Loucy (cell line): Measurements from ENCODE around the gene MAN1C1.
A peak's percentile ranks its signal among the peaks of the same experiment; 100 is the strongest.

Source experiments
- H2AFZ ChIP-seq: fragments of 200-600 bp; sonication (generic); 2 replicates; pipeline ENCODE4 v1.6.0; 2016; ENCODE audit warnings: antibody characterized with exemption, mild to moderate bottlenecking, low read length, moderate library complexity
- H3F3A ChIP-seq: fragments of 200-600 bp; 2 replicates; pipeline ENCODE4 v1.6.0; 2016; ENCODE audit warnings: antibody characterized with exemption, low read depth, mild to moderate bottlenecking
- H3K27me3 ChIP-seq: fragments of 200-600 bp; sonication (generic); 2 replicates; pipeline ENCODE4 v1.6.1; 2014; ENCODE audit warnings: low read length, mild to moderate bottlenecking; ENCODE audit not compliant: insufficient read depth, poor library complexity, severe bottlenecking
- H3K36me3 ChIP-seq: fragments of 200-600 bp; sonication (generic); 2 replicates; pipeline ENCODE4 v1.6.1; 2016; ENCODE audit warnings: low read length; ENCODE audit not compliant: insufficient read depth
- H3K4me1 ChIP-seq: fragments of 200-600 bp; sonication (generic); 2 replicates; pipeline ENCODE4 v1.5.1; 2014; ENCODE audit warnings: low read length, mild to moderate bottlenecking; ENCODE audit not compliant: insufficient read depth, poor library complexity, severe bottlenecking
- H3K4me2 ChIP-seq: fragments of 200-600 bp; sonication (generic); 2 replicates; pipeline ENCODE4 v1.6.0; 2014; ENCODE audit warnings: antibody characterized with exemption, low read length, low read depth, mild to moderate bottlenecking; ENCODE audit not compliant: poor library complexity, severe bottlenecking
- H3K4me3 ChIP-seq: fragments of 200-600 bp; sonication (generic); 2 replicates; pipeline ENCODE4 v1.5.1; 2014; ENCODE audit warnings: low read length, mild to moderate bottlenecking, mixed read lengths; ENCODE audit not compliant: poor library complexity, severe bottlenecking
- H3K79me2 ChIP-seq: fragments of 200-600 bp; sonication (generic); 2 replicates; pipeline ENCODE4 v1.6.1; 2014; ENCODE audit warnings: low read length; ENCODE audit not compliant: insufficient read depth
- H3K9ac ChIP-seq: fragments of 200-600 bp; sonication (generic); 2 replicates; pipeline ENCODE4 v1.6.0; 2014; ENCODE audit warnings: mild to moderate bottlenecking, low read depth, low read length, moderate library complexity; ENCODE audit not compliant: poor library complexity, severe bottlenecking
- H3K9me2 ChIP-seq: fragments of 200-600 bp; sonication (generic); replicated peaks from 2 replicates; pipeline ENCODE4 v1.6.1; 2016; ENCODE audit warnings: low read depth, low read length, mixed read lengths
- H3K9me3 ChIP-seq: fragments of 200-600 bp; sonication (generic); 2 replicates; pipeline ENCODE4 v1.6.1; 2014; ENCODE audit warnings: mild to moderate bottlenecking, antibody characterized with exemption, low read length, low read depth; ENCODE audit not compliant: insufficient read depth
- H4K20me1 ChIP-seq: fragments of 200-600 bp; sonication (generic); 2 replicates; pipeline ENCODE4 v1.6.0; 2014; ENCODE audit warnings: antibody characterized with exemption, low read length, mild to moderate bottlenecking; ENCODE audit not compliant: insufficient read depth, poor library complexity, severe bottlenecking
- CTCF ChIP-seq: fragments of 200-600 bp; sonication (generic); conservative IDR thresholded peaks from 2 replicates; pipeline ENCODE4 v1.5.1; 2014; ENCODE audit warnings: mild to moderate bottlenecking, antibody characterized with exemption, low read length
- EZH2phosphoT487 ChIP-seq: fragments of 200-600 bp; IDR thresholded peaks from 2 replicates; pipeline ENCODE4 v1.6.1; 2018; ENCODE audit warnings: antibody characterized with exemption, mild to moderate bottlenecking, moderate library complexity, borderline replicate concordance

MAN1C1 gene

GRCh38 chr1:25829046-25829445 lies 212.5 kb downstream of the MAN1C1 start:
- Histone ChIP-seq H3K79me2 (no peaks in the 10 kb centered on the region), H3F3A (peaks cover 2% of the 10 kb centered on the region; the same call in 1 of the 2 replicates), H3K4me1 (peaks cover 16% of the 10 kb centered on the region), H3K9me3 (no peaks in the 10 kb centered on the region), H3K9ac (no peak overlapping the region), H4K20me1 (no peaks in the 10 kb centered on the region), H3K9me2 (no peaks in the 10 kb centered on the region), H2AFZ (no peak overlapping the region), H3K36me3 (peaks cover 56% of the 10 kb centered on the region), H3K4me2 (no peak overlapping the region), H3K4me3 (no peak overlapping the region), H3K27me3 (no peaks in the 10 kb centered on the region)
- TF ChIP-seq CTCF (no peak), EZH2phosphoT487 (no peak)

GRCh38 chr1:25831569-25832196 lies 215.1 kb downstream of the MAN1C1 start:
- no peak overlapping the region for H2AFZ ChIP-seq
- no peaks in the 10 kb centered on the region for H3K9me3 ChIP-seq
- TF ChIP-seq EZH2phosphoT487 (no peak), CTCF (no peak)
- H3K9me2 ChIP-seq: no peaks in the 10 kb centered on the region
- H3K79me2 ChIP-seq: no peaks in the 10 kb centered on the region
- H3K4me3 ChIP-seq: no peak overlapping the region
- no peaks in the 10 kb centered on the region for H4K20me1 ChIP-seq
- peaks cover 78% of the 10 kb centered on the region for H3K36me3 ChIP-seq
- H3K4me2 ChIP-seq: peak overlapping the region; percentile 28
- no peaks in the 10 kb centered on the region for H3K27me3 ChIP-seq
- H3F3A ChIP-seq: peaks cover 2% of the 10 kb centered on the region; the same call in 1 of the 2 replicates
- no peak overlapping the region for H3K9ac ChIP-seq
- peaks cover 16% of the 10 kb centered on the region for H3K4me1 ChIP-seq

- Histone ChIP-seq H3K9me3 (no peaks in the 10 kb centered on the region), H3K9ac (no peak overlapping the region), H4K20me1 (no peaks in the 10 kb centered on the region), H3K27me3 (no peaks in the 10 kb centered on the region), H3K79me2 (no peaks in the 10 kb centered on the region), H3K4me3 (no peak overlapping the region), H2AFZ (no peak overlapping the region), H3K36me3 (peaks cover 79% of the 10 kb centered on the region), H3K4me2 (peak overlapping the region; percentile 28), H3K9me2 (no peaks in the 10 kb centered on the region), H3K4me1 (peaks cover 16% of the 10 kb centered on the region), H3F3A (peaks cover 2% of the 10 kb centered on the region; the same call in 1 of the 2 replicates)
- TF ChIP-seq EZH2phosphoT487 (no peak), CTCF (no peak)
These were observed 215.9 kb downstream of the MAN1C1 start for GRCh38 chr1:25832336-25833037.
